Brain microvascular endothelial cell (primary cell): ENCODE data around the gene FOXJ3.

ENCODE experiments used
- DNase-seq: peaks from one replicate; pipeline ENCODE4 v3.0.0-alpha.2; 2020
- H3K27ac ChIP-seq: fragments of 250-450 bp; sonication (Bioruptor Pico); 2 replicates; pipeline ENCODE4 v1.5.1; 2020; ENCODE audit warnings: mild to moderate bottlenecking, moderate library complexity
- H3K27me3 ChIP-seq: fragments of 250-450 bp; sonication (Bioruptor Pico); replicated peaks from 2 replicates; pipeline ENCODE4 v1.5.1; 2020; ENCODE audit warnings: mild to moderate bottlenecking
- H3K36me3 ChIP-seq: fragments of 250-450 bp; sonication (Bioruptor Pico); replicated peaks from 2 replicates; pipeline ENCODE4 v1.5.1; 2020; ENCODE audit warnings: mild to moderate bottlenecking
- H3K4me3 ChIP-seq: 2 replicates; pipeline ENCODE4 v1.5.1; 2011; ENCODE audit warnings: low read depth, mild to moderate bottlenecking, control low read depth, low read length, moderate library complexity
- CTCF ChIP-seq: IDR thresholded peaks from 2 replicates; pipeline ENCODE4 v1.5.1; 2011; ENCODE audit warnings: low read depth, mild to moderate bottlenecking, moderate library complexity, low read length, control low read depth, inconsistent platforms; ENCODE audit errors: missing control alignments
- in situ Hi-C: cut with HindIII; loops from 2 replicates; pipeline ENCODE4 v1.10.0; 2017; ENCODE audit warnings: low sequenced_read_pairs, low pct_ligation_motif_present

FOXJ3 gene

GRCh38 chr1:42136466-42136865, 198.6 kb downstream of the FOXJ3 start:
- Histone ChIP-seq H3K27me3 (peaks cover 6% of the 10 kb centered on the region), H3K27ac (no peak overlapping the region), H3K4me3 (no peak overlapping the region), H3K36me3 (no peaks in the 10 kb centered on the region)
- in situ Hi-C loops: no loop called here
- no peak for DNase-seq
- TF ChIP-seq CTCF: no peak

GRCh38 chr1:42135426-42135825, 199.6 kb downstream of the FOXJ3 start:
- no peak overlapping the region for H3K27ac ChIP-seq
- no peak overlapping the region for H3K4me3 ChIP-seq
- in situ Hi-C loops: no loop called here
- H3K27me3 ChIP-seq: peaks cover 6% of the 10 kb centered on the region
- no peaks in the 10 kb centered on the region for H3K36me3 ChIP-seq
- DNase-seq: no peak
- no peak for TF ChIP-seq CTCF

GRCh38 chr1:42133809-42134526, 201.1 kb downstream of the FOXJ3 start:
- no peak for DNase-seq
- no peak overlapping the region for H3K4me3 ChIP-seq
- no peaks in the 10 kb centered on the region for H3K36me3 ChIP-seq
- peaks cover 6% of the 10 kb centered on the region for H3K27me3 ChIP-seq
- TF ChIP-seq CTCF: no peak
- in situ Hi-C loops: no loop called here
- no peak overlapping the region for H3K27ac ChIP-seq

GRCh38 chr1:42133390-42133789, 201.6 kb downstream of the FOXJ3 start:
- DNase-seq: no peak
- H3K27ac ChIP-seq: no peak overlapping the region
- in situ Hi-C loops: no loop called here
- peaks cover 6% of the 10 kb centered on the region for H3K27me3 ChIP-seq
- TF ChIP-seq CTCF: no peak
- no peaks in the 10 kb centered on the region for H3K36me3 ChIP-seq
- H3K4me3 ChIP-seq: no peak overlapping the region

- Histone ChIP-seq H3K27ac (no peak overlapping the region), H3K36me3 (no peaks in the 10 kb centered on the region), H3K4me3 (no peak overlapping the region), H3K27me3 (no peaks in the 10 kb centered on the region)
- in situ Hi-C loops: no loop called here
- no peak for TF ChIP-seq CTCF
- no peak for DNase-seq
Observed at GRCh38 chr1:42130061-42130660, 204.9 kb downstream of the FOXJ3 start.
